ENCODE measurements around the gene BRWD1.
"Not testable (repeated sequence)": the region's sequence is repeated elsewhere in the genome, so short reads cannot be mapped to it uniquely, and the experiment has no call there.

Gene BRWD1

DNA sequence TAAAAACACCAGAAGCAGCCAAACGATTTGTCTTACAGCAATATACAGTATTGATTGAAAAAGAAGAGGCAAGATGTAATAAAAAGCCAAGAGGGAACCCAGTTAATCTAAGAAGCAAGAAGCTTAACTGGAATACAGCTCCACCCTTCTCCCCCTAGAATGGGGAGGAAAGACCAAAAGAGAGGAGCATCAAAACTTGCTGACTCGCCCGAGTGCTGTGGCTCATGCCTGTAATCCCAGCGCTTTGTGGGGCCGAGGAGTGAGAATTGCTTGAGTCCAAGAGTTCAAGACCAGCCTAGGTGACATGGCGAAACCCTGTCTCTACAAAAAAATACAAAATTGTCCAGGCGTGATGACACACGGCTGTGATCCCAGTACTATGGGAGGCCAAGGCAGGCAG is 32.2 kb downstream of the BRWD1 start:
- no peak for DNase-seq

DNA sequence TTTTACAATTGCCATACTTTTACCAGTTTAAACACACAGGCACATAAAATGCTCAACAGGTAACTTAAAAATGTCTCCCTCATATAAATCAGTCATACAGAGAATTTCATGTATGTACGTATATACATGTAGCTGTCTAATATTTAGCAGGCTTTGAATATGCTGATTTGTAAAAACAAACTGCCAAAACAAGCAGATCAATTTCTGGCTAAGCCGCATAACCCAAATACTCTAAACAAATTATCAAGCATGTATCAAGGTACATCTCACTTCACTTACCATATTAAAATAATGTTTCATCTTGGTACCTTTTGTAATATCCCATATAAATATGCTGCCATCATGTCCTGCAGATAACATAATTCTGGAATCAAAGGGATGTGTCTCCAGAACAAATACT is 43.8 kb downstream of the BRWD1 start:
- no peak for DNase-seq

DNA sequence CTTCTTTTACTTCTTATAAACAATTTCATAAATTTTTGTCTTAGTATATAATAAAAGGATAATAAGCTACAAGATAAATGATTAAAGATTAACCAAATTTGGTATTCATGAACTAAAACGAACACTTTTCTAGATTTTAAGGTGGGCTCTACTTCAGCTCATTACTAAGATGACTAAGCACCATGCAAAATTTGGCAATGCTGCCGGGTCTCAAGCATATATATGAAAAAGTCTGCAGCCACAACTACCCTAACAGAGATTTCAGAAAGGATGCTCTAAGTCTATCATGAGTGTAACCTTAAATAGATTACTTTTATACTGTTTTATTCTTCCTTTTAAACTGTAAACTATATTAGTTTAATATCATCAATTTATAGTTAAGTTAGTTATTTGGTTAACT is 47.8 kb downstream of the BRWD1 start:
- no peak for DNase-seq

DNA sequence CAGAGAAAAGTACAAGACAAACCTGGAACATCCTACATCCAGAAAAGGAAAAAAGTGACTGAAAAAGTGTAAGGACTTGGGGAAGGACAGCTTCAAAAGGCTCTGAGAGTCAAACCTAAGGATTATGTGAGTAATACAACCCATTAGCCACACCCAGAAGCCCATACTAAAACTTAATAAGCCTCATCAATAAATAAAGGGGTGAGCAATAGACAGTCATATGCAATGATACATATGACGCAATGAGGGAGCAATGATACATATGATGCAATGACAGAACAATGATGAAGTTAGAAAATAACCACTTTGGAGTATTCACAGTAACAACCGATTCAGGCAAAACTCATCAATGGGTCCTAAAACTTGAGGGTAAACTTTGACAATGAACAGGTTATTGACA is 50.1 kb downstream of the BRWD1 start:
- no peak for DNase-seq

DNA sequence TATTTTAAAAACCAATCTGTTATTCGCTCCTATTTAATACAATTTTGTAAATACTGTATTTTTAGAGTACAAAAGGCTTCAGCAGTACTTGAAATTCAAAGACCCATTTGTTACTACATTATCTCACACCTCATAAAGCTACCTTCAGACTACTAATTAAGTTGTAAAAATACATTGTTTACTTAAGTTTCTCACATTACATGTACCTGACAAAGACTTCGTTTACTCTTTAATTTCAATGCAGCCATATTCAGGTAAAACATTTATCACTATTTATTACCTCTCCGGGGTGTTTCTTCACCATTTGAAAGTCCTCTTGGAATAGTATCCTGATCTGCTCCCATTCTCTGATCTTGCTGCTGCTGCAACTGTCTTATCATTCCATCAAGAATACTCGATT is 55.2 kb downstream of the BRWD1 start:
- DNase-seq, result no peak

DNA sequence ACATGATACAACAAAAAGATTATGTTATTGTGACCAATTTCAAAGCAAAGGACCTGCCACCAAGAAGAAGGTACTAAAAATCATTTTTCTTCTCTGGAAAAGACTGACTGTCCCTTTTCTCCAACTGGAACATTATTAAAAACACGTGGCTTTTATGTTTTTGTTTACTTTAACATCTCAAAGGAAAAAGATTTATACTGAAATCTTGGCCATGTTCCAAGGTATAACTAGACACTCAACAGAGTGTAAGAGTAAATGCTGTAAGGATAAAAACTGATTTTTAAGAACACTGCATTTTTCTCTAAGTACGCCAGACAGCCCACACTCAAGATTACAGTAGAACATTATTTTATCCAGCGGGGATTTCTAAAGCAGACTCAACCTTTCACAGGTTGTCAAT is 62.1 kb downstream of the BRWD1 start:
- no peak for DNase-seq

DNA sequence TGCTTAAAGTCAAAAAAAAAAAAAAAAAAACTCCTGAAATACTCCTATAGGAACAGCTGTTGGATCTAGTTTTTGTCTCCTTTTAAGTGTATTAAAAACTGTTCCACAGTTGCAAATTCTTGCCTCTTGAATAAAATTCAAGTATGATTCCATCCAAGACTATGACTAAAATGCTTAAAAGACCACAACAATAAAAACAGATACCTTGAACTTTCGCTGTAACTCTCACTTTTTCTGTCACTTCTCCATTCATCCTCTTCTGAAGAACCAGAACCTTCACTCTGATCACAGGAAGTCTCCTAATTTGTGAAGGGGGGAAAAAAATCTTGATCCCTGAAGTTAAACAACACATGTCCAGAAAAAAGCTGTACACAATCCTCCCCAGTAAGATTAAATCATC is 75.2 kb downstream of the BRWD1 start:
- DNase-seq, result no peak

DNA sequence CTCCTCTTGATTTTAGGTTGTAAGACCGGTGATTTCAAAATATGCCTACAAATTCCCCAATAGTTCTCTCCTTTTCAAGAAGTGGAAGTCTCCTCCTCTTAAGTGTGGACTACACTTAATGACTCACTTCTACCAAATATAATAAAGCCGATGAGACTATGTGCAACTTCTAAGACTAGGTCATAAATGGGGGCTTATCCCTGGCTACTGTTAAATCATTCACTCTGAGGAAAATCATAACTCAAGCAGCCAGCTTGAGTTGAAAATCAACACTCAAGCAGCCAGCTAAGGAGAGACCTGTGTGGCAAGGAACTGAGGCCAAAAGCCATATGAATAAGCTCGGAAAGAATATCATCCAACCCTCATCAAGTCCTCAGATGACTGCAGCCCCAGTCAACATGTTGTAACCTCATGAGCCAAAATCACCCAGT is 80.6 kb downstream of the BRWD1 start:
- DNase-seq, result no peak

DNA sequence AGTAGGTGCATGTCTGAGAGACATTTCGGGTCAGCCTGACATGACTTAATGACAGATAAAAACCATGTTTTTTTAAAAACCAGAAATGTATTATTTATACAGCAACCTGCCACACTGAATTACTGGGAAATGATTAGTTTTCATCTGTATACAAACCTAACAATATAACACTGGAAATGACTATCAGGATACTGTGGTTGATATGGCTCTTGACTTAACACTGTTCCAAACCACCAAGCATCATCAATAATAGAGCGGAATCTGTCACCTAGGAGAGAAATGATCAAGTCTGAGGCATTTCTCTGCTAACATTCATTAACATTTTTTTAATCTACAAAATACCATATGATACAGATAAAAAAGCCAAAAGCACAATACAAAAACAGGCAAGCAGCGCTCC is 88.5 kb downstream of the BRWD1 start:
- no peak for DNase-seq

DNA sequence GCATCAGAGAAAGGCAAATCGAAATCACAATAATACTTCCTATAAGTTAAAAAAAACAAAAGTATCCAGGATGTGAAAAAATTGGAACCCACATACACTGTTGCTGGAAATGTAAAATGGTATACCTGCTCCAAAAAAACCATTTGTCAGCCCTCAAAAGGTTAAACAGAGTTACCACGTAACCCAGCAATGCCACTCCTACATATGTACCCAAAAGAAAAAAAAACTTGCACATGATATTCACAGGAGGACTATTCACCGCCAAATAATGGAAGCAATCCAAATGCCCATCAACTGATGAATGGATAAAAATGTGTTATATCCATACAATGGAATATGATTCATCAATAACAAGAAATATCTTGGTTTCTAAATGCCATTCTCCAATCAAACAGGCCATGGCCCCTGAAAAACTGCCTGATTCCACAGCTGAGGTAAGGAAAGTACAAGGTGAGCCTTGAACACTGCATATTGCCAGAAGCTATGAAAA is 91.4 kb downstream of the BRWD1 start:
- no peak for DNase-seq

DNA sequence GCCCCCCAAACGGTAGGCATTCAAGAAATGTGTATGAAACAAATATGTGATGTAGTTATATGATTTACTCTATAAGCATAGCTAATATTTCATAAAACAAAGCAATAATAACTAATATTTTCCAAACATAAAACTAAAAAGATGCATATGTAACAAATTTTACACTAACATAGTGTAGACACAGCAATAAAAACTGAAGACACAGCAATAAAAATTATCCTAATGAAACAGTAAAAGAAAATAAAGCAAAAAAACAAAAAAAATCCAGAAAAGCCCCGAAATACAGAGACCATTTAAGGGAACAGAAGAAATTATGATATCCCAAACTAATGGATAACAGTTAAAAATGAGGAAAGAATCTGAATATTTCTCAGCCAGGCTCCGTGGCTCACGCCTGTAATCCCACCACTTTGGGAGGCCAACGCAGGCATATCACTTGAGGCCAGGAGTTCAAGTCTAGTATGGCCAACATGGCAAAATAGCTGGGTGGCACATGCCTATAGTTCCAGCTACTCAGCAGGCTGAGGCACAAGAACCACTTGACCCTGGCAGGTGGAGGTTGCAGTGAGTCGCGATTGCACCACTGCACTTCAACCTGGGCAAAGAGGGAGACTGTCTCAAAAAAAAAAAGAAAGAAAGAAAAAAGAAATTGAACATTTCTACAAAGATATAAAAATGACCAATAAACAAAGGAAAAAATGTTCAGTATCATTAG is 92.0 kb downstream of the BRWD1 start:
- no peak for DNase-seq

DNA sequence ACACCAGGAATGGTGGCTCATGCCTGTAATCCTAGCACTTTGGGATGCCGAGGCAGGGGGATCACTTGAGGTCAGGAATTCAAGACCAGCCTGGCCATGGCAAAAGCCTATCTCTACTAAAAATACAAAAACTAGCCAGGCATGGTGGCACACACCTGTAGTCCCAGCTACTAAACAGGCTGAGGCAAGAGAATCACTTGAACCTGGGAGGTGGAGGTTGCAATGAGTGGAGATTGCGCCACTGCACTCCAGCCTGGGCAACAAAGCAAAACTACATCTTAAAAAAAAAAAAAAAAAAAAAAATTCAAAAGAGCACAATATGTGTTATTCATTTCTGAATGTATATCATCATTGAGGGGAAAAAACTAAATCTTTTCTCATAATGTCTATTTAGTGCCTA is 92.6 kb downstream of the BRWD1 start:
- DNase-seq, result not testable (repeated sequence)

DNA sequence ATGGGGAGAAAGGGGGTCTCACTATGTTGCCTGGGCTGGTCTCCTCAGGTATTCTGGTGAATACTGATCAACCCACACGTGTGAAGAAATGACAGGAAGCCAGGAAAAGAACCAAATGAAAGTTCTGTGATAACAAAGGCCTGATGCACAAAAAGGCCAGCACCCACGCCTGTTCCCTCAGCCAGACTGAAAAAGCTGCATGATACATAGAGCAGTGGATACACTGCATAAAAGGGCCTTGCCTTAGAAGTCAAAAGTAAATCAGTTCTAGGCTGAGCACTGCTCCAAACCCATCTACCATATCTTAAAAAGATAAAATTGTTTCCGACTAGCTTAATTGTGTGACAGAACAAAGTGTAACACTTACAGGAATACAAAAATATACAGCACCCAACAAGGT is 93.3 kb downstream of the BRWD1 start:
- DNase-seq, result no peak

DNA sequence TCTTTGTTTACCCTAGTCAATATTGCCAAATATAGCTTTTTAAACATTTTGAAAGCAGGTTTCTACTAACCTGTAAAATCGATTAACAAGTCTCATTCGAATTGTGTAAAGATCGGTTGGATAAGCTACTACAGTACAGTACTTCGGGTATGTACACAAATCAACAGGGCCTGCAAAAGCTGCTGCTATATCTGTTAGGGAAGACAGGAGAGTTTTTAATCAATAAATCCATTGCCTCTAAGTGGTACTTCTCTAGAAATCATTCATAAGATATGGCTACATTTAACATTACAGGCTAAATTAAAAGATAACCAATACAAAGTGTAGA is 95.4 kb downstream of the BRWD1 start:
- DNase-seq, result no peak

DNA sequence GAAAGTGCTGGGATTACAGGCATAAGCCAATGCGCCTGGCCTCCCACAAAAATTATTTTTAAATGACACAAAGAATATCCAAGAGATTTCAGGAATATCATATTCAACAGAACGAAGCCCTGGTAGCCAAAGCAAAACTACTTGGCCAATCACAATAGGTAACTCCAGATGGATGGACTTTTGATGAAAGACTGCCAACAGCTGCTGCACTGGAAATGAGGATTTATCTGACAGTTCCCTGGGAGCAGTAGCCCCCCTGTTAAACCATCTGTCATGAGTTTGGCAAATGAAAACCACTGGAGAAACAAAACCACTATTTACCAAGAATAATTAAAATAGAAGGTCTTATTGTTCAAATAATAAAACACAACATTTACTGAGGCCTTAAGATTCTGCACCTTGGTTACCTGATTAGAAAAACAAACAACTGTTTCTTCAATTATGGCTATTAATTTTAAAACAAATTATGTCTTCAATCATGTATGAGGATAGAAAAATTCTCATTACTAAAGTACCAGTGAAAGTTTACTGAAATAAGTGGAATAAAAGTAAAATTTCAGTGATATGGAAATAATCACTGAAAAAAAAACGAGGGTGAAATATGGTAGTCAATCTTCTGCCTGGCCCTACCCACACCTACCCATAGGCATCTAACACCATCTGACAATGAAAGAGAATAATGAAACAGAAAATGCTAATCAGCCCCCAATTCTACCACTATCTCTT is 95.9 kb downstream of the BRWD1 start:
- DNase-seq, result no peak

DNA sequence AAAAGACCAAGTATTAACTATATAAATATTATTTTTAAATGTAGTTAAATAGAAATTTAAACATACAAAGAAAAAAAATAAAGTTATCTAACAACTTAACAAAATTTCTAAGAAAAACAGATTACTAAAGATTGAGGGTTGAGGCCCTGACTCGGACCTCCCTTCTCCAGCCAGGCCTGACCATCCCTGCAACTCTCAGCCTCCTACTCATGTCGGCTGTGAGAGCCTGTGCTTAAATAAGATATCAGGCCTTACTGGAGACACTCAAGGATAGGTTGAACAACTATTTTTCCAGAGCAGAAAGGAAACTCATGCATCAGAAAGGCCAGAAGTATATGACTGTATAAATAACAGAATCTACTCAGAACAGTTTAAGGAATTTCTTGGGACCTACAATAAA is 97.1 kb downstream of the BRWD1 start:
- DNase-seq, result no peak

DNA sequence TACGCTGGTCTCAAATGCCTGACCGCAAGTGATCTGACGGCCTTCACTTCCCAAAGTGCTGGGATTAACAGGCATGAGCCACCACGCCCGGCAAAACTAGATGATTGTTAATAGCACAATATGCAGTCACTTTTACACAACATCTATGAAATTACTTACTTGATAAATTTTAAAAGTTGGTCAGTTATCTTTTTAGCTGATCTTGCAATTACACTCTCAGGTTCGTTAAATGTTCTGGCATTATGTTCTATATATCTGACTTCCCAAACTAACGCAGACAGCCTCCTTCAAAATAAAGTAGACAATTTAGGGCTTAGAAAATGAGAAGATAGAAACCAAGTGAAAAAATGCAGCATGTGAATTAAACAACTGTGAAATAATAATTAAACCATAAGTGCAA is 98.4 kb downstream of the BRWD1 start:
- DNase-seq, result no peak

DNA sequence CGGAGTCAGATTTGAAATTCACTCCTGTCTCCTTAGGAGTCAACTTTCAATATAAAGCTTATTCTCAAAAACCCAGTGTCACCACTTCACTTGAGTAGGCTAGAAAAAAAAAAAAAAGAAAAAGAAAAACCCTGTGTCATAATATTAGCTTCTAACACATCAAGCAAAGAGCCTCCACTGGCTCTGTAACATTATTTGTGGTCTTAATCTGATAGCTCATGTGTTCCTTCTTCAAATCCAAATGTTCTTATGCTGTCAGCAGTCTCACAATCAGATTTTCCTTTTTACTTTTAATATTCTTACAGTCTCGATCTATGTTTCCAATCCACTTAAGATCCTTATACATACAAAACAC is 104.1 kb downstream of the BRWD1 start:
- DNase-seq, result no peak

DNA sequence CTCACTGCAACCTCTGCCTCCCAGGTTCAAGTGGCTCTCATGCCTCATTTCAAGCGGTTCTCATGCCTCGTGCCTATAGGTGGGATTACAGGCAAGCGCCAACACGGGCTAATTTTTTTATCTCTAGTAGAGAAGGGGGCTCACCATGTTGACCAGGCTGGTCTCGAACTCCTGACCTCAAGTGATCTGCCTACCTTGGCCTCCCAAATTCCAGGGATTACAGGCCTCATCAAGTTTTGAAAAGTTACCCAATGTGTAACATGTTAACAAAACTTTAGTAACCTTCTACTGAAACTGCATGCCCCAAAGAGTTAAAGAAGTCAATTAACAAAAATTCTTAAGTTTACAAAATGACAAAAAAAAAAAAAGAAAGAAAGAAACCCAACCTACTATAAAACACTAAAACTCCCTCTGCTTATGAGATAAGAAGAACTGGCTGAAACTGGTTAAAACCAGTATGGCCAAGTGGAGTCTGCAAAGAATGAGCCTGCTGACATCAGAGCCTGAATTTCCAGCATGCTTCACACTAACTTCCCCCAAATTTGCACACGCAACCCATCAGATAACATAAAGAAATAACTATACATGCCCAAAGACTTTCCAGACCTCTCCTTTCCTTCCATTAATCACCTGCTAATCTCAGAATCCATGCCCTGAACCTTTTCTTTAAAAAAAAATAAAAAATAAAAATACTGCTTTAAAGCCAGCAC is 104.7 kb downstream of the BRWD1 start:
- DNase-seq, result peak; percentile 66

DNA sequence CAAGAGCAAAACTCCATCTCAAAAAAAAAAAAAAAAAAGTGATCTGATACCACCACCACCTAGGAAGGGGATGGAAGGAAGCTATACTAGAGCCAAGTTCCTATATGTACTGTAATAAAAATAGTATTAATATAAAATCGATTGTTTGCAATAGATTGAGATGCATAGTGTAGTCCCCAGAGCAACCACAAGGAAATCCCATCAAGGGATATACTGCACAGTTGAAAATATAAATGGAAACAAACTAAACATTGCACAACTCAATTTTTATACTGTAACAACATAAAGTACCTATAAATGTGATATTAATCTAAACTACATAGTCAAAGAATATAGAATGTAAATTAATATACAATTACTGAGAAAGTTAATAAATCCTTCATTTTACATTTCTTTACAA is 109.3 kb downstream of the BRWD1 start:
- DNase-seq, result no peak

DNA sequence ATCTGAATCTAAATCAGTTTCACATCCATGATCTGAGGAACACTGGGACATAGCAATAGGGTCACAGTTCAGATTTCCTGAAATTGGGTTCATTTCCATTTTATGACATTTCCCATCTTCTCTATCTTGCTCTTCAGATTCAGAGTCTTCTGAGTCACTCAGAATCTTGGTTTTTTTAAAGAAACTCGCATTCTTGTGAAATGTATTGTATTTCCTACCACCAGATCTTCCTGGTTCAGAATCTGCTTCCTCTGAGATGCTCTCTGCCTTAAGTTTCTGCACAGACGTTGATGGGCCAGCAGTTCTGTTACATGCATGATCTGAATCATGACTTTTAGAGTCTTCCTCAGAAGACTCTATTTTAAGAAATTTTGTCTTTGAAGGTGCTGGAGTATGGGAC is 114.6 kb downstream of the BRWD1 start:
- DNase-seq, result no peak

DNA sequence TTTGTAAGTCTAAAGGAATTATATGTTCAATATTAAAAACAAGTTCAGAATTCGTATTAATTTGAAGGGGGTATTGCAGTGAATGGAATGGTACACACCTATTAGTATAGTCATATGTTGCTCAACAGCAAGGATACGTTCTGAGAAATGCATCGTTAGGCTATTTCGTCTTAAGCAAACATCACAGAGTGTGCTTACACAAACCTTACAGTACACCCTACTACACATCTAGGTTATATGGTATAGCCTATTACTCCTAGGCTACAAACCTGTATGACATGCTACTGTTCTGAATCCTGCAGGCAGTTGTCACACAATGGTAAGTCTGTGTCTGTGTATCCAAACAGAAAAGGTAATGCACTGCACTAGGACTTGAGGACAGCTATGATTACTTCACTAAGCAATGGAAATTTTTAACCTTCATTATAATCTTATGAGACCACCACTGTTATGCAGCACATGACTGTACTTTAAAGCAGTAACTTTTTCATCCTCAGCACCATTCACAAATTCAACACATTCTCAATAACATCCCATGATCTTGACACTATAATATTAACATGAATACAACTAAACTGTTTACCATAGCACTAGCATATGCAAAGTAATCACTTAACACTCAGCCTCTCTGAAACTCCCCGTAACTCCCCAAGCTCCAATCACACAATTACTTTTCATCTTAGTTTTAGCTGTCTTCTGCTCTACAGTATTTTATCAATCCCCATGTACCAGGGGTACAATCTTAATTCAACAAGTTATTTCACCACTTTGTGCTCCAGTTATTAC is 115.8 kb downstream of the BRWD1 start:
- no peak for DNase-seq

DNA sequence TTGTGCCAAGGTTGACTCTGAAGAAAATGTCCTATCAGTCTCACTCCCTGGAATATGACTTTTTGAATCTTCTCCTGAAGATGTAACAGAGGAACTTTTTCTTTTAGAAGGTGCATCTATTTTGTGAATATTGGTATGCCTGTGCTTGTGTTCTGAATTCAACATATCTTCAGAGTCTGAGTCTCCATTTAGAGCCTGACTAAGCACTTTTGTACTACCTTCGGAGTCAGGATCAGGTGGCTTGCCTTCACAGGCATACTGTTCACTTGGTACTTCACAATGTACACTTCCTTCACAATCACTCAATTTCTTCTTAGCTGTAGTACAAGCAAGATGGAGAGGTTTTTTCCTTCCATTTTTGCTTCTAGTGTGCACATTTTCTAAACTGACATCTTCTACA is 116.6 kb downstream of the BRWD1 start:
- no peak for DNase-seq

DNA sequence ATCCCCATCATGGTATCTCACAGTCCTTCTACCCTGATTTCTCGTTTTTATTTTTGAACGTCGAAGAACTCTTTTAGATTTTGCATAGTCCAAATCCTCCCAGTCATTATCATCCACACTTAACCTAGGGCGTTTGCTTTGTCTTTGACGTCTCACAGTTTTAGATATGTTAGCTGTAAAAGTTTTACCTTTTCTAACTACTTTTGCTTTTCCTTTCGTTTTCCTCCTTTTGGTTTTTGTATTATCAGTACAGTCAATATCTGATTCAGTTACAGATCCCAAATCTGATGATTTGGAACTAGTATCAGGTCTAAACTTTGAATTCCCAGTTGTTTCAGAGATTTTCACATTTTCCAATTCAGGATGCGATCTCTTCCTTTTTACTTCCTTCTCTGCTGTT is 117.1 kb downstream of the BRWD1 start:
- no peak for DNase-seq
